Germinal center (tissue), 1 donor: ENCODE measurements around the gene NPC1.
"Not testable (repeated sequence)": the region's sequence is repeated elsewhere in the genome, so short reads cannot be mapped to it uniquely, and the experiment has no call there.

Source experiments
- DNase-seq: peaks from one replicate; pipeline ENCODE4 v3.0.0; 2012; ENCODE audit warnings: mixed read lengths, low spot score

Gene NPC1

DNA sequence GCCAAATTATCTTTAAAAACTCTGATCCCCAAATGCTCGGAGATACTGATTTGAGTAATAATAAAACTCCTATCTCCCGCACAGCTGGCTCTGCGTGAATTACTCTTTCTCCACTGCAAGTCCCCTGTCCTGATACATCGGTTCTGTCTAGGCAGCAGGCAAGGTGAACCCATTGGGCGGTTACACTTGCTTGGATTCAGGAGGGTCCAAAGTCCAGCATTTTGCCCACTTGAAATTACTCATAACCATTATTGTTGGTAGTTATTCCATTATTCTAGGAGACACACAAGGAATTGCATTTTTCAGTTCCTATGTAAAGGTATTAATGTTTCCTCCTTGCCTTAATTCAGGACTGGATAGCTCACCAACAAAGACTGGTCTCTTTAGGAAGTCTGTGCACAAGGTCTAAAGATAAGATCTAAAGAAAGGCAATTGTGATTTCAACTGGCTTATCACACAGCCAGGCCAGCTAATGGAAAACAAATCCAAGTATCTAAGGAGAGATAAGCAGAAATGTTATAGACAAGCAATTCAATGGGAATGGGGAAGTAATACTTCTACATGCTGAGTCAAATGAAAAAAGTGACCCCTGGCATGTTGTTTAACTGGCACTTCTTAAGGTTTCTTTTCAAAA, 23.2 kb upstream of the NPC1 start:
- DNase-seq = no peak

DNA sequence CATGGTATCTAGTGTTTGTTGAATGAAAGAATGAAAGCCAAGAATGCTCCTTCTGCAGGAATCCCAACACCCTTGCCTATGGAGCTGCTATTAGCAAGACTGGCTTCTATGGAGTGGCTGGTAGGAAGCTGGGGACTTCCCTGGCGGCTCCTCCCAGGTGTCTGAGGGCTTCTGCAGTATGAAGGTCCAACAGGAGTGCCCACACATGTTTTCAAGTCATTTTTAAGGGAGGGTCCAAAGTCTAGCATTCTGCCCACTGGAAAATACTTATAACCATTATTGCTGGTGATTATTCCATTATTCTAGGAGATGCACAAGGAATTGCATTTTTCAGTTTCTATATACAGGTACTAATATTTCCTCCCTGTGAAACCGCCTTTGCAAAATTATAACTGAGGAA, 21.9 kb upstream of the NPC1 start:
- no peak for DNase-seq

DNA sequence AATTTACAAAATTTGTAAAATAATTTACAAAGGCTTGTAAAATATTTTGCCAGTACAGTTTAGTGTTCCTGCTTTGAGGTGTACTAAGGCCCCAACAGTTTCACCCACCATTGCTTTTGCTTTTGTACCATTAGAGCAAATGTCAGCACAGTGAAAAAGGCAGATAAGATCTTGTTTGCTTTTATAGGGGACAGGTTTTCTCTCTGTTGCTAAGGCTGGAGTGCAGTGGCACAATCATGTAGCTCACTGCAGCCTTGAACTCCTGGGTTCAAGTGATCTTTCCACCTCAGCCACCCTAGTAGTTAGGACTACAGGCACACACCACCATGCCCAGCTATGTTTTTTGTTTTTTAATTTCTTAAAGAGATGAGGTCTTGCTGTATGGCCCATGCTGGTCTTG, 19.6 kb upstream of the NPC1 start:
- no peak for DNase-seq

DNA sequence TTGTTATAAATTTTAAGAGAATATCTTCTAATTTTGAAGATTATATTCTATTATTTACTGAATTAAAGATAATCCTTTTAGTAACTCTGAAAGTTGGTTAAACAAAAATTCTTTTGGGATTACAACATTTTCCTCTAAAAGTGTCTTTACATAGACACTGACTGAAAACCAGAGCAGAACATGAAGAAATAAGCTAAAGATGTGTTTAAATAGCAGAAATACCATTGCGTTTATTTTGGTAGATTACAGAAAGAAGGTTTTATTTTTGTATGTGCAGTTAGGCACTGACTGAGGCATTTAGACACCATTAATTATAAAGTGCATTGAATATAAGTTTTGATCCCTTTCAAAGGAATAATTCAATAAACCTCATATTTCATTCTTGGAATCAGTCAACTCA, 13.5 kb upstream of the NPC1 start:
- no peak for DNase-seq

DNA sequence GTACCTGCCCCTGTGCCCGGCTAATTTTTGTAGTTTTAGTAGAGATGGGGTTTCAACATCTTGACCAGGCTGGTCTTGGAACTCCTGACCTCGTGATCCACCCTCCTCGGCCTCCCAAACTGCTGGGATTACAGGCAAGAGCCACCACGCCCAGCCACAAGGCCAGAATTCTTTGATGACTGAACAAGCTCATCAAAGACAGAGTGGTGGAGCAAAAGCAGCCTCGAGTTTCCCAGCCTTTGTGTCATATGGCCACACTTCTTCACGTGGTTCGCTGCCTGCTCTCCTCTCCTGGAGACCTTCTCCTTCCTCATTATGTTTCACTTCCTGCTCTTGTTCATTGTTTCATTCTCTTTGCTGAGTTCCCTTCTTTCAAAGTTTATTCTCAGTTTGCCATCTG, 9.9 kb upstream of the NPC1 start:
- DNase-seq = no peak

DNA sequence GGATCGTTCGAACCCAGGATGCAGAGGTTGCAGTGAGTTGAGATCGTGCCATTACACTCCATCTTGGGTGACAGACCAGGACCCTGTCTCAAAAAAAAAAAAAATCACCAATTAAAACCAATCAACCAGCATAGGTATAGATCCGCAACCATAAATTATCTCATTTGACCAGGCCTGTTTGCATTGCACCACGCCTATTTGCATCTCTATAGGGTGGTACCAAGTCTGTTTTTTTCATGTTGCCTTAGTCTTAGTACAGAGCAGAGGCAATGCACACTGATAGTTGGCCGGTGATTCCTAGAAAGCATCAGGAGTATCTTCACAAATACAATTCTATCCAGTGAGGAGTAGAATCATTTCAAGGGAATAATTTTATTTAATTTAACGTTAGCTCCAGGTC, 9.3 kb upstream of the NPC1 start:
- DNase-seq = no peak

DNA sequence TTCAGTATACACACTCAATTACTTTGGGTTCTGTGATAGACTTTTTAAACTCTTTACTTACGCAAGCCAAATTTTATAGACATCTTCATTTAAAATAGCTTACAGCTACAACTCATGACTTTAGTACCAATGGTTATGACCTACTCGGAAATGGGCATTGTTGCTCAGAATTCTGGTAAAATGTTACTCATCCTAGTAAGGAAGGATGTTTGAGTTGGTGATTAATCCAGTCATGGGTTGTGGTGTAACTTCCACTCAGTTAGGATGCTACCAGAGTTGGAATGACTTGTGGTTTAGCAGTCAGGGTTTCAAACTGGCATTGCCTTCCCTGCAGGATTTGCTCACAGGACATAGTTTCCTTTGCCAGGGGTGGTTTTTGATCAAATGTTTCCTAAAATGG, 7.4 kb upstream of the NPC1 start:
- DNase-seq = no peak

DNA sequence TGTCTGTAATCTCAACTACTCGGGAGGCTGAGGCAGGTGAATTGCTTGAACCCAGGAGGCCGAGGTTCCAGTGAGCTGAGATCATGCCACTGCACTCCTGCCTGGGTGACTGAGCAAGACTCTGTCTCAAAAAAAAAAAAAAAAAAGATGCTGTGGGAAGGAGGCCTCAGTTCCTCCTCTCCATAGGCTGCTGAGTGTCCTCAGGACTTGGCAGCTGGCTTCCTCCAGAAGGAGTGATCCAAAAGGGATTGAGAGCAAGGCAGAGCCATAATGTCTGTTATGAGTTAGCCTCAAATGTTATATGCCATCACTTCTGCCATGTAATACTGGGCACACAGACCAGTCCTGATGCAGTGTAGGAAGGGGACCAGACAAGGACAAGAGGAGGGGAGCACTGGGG, 6.6 kb upstream of the NPC1 start:
- no peak for DNase-seq

DNA sequence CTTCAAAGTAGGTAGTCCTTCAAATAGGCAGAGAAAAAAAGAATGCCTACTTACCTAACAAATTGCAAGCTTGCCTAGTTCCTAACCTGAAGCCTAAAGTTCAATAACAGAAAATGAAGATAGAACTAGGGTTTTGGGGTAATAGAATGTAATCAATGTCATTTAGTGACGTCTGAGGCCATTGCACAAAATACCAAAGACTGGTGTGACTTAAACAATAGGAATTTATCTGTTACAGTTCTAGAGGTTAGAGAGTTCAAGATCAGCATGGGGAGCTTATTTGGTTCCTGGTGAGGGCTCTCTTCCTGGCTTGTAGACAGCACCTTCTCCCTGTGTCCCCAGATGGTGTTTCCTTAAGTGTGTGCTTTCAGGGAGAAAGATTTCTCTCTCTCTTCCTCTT, 4.7 kb upstream of the NPC1 start:
- no peak for DNase-seq

DNA sequence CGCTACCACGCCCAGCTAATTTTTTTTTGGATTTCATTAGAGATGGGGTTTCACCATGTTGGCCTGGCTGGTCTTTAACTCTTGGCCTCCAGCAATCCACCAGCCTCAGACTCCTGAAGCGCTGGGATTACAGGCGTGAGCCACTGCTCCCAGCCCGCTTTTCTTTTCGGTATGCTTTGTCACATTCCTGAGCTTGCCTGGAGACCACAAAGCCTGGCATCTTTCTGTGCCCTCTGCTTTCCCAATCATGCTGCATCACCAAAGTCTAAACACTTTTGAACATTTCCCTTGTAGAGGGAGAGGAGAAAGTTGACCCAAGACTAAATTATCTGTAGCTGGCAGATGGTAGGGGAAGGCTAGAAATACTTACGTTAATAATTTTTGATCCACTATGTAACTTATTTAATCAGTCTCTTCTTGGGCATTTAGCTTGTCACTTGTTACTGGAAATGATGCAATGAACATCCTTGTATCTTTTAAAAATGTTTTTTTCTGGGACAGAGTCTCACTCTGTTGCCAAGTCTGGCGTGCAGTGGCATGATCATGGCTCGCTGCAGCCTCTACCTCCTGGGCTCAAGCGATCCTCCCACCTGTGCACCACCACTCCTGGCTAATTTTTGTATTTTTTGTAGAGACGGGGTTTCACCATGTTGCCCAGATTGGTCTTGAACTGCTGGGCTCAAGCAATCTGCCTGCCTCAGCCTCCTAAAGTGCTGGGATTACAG, 2.7 kb upstream of the NPC1 start:
- DNase-seq = no peak

DNA sequence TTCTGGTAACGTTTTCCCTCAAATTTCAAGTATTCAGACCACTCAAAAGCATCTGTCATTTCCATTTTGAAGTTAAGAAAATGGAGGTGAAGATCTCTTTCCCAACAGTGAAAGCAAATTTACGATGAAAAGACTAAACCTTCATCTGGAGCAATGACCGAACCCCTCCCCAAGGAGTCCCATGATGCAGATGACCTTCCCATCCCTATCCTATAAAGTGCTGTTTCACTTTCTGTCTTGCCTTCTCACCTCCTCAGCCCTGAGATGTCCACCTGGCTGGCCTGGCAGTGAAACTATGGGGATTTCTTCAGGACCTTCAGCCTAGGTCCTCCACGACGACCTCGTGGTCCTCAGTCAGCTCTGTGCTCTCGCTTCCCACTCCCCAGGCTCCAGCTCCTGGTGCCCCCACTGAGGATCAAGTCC, 925 bp upstream of the NPC1 start:
- DNase-seq = no peak

DNA sequence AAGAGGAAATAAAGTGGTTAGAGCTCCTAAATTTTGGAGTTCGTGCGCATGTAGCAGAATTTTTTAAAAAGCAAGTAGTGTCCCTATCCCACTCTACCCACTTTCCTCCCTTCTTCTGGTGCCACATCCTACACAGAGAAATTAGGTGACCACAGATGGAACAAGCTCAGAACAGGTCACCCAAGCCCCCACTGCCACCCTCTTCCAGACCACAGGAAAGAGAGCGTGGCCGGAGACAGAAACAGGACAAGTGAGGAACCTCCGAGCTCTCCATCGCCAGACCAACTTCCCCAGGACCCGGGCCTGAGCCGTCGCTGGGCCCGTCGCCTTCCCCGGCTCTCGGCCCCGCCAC, 433 bp downstream of the NPC1 start:
- peak; percentile 9 for DNase-seq

DNA sequence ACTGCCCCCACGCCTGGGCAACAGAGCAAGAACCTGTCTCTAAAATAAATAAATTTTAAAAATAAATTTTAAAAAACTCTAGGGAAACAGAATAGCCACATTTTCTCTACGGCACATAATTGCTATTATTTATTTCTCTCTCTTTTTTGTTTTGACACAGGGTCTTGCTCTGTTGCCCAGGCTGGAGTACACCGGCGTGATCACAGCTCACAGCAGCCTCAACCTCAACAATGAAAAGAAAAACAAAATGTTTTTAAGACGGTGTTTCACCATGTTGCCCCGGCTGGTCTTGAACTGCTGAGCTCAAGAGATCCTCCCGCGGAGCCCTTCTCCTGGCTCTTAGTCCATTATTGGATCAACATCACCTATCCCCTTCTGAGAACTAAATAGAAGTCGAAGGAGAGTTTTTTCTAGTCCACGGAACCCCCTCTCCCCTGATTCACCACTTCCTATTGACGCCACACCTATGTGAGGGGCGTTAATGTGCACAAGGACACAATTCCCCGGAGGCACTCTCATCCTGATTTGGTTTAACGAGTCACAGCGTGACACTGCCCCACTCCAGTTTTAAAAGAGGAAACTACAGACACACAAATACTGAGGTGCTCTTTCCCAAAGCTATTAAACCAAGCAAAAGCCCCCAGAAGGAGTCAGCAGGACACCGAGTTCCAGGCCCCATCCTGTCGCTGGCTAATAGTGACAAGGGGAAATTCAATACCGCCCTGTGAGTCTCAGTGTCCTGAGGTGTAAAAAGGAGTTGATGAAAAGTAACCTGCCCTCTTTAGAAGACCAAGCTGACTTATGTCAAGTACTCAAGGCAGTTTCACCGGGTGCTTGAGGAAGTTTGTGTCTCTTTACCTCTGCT, 1.1 kb downstream of the NPC1 start:
- DNase-seq = peak; percentile 21

DNA sequence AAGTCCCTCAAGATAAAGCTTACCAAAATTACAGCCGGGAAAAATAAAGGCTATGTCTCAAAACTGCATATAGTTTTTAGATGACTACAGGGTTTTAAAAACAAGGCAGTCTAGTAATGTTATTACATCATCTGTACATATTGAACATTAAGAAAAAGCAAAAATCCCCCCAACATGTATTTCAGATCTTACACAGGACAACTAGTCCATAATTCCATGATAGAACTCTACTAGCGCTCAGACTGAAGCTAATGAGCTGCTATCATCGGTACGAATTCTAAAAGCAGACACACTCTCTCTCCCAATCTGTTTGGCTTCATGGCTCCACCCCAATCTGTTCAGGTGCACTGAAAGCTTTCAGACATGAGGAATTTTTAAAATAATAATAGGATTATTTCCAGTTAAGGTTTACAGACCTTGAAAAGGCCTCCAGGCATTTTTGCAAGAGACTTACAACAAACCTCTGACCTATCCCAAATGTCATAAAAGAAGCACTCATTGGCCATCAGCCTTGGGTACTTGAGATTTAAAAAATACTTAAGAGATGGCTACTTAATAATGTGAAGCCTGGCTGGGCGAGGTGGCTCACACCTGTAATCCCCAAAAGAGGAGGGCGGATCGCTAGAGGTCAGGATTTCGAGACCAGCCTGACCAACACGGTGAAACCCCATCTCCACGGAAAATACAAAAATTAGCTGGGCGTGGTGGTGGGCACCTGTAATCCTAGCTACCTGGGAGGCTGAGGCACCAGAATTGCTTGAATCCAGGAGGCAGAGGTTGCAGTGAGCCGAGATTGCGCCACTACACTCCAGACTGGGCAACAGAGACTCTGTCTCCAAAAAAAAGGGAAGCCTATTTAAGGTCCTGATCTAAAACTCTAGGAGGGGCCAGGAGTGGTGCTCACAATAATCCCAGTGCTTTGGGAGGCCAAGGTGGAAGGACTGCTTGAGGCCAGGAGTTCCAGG, 2.0 kb downstream of the NPC1 start:
- DNase-seq = no peak

DNA sequence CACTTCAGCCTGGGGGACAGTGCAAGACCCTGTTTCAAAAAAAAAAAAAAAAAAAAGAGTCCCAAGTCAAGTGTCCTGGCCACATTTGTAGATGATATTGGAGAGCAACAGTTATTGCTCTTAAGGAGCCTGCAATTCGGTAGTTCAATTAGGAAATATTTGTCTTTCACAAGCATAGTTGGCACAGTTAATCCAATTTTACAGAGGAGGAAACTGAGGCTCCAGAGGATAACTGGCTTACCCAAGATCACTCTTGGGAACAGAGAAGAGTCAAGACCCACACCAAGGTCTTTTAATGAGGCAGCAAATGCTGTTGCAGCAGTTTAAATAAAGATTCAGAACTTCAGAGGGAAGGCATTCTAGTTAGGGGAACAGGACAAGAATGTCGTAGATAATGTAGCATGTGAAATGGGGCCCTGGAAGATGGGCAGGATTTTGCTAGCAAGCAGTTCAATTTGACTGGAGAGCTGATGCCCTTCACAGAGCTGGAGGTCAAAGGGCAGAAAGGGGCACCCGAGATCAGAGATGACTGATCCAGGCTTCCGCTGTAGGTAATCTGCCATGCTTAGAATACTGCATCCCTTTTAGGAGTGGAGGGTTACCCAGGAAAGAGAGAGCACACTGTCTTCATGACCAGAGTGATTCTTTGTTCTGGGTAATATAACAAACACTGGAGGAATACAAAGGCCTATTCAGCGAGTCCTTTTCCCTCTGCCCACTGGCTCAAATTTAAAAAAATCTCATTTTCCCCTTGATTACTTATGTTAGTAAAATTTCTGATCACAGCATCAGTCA, 3.0 kb downstream of the NPC1 start:
- DNase-seq = no peak

DNA sequence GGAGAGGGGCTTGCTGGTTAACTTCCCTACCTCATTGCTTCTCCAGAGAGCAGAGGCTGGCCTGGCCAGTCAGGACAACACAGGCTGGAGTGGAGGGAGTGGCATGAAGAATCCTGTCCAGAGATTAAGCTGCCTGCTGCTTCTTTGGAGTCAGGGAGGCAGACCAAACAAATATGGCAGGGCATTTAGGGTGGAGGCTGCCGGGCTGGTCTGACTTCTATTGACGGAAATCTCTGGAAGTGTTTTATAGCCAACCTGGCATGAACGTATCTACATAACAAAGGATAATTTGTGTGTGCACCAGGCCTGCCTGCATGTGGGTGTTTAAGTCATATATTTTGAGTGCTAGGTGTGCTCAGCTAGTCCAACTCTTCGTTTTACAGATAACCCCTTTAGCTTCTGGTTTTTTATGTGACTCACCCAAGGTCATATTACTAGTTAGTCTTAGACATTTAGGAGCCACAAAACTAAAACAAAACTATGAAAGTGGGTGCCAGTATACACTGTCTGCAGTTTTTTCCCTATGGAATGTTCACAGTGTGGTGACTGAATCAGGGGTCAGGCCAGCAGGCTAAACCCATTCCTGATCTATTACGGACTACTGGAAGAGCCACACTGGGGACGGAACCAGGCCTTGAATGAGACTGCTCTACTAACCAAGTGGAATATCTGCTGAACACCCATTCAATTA, 5.5 kb downstream of the NPC1 start:
- DNase-seq = no peak

DNA sequence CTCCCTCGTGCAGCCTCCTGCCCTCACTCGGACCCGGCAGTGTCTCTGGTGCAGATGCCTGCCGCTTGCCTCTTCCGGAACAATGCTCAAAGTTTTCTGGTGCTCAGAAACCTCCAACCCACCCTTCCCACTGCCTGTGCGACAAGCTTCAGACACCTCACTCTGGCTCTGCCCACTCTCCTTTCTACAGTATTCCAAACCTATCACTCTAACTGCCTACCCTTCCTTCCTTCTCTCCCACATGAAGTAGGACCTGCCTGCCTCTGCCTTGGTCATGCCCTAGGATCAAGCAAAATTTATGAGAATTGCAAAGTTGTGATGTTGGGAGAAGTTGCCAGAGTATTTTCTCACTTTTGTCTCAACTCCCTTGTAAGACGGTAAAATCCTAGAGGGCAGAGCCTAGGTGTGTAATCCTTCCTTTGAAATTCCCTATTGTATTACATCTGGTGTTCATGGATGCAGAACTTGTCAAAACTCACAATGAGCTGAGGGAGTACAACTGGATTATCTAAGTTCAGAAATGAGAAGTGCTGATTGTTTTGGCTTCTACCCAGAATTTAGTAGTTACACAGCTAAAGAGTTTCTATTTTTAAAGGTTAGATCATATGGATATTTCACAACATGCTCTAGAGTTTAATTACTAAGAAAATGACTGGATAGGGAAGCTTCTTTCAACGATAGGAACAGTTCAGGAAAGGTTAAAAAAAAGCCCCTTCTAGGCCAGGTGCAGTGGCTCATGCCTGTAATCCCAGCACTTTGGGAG, 7.2 kb downstream of the NPC1 start:
- DNase-seq = no peak

DNA sequence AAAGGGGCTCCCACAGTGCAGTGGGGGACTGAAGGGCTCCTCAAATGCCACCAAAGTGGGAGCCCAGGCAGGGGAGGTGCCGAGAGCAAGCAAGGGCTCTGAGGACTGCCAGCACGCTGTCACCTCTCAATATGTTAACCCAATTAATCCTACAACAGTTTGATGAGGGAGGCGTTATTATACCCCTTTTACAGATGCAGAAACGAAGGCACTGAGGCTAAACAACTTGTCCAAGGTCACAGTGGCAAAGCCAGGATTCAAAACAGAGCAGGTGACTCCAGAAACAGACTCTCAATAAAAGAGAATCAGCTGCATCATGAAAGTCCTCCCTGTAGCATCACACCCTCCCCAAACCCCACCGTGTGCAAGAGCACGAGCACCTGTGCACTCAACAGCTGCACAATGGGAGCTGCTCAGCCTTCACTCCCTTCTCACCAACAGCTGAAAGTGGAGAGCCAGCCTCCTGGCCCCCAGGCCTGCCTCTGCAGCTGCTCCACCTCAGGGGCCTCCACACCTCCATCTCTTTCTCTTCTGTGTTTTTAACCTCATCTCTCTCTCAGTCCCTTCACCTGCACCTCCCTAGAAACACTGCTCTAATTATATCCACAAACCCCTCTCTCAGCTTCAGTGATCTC, 8.1 kb downstream of the NPC1 start:
- DNase-seq = no peak

DNA sequence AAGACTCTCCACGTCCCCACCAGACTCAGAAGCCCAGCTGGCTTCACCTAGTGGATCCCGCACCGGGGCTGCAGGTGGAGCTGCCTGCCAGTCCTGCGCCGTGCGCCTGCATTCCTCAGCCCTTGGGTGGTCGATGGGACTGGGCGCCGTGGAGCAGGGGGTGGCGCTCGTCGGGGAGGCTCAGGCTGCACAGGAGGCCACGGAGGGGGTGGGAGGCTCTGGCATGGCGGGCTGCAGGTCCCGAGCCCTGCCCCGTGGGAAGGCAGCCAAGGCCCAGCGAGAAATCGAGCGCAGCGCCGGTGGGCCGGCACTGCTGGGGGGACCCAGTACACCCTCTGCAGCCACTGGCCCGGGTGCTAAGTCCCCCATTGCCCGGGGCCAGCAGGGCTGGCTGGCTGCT, 8.8 kb downstream of the NPC1 start:
- DNase-seq = not testable (repeated sequence)

DNA sequence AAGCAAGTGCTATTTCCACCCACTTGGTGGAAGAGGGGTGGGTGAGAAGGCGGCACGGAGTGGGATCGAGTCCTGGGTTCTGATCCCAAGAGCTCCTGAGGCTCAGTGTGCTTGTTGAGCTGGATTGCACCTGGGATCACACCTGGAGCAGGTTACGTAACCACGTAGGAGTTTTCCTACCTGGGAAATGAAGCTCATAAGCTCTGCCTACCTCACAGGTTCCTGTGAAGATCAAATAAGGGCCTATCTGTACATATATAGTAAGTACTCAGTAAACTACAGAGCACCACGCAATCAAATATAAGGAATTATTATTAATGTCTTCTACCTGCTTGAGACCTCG, 11.0 kb downstream of the NPC1 start:
- no peak for DNase-seq
